Mesendoderm (in vitro differentiated cells): Measurements from ENCODE around the gene NGEF.

Source experiments
- DNase-seq: peaks from one replicate; pipeline ENCODE4 v3.0.0; 2013
- H2AK5ac ChIP-seq: 2 replicates; pipeline ENCODE4 v1.6.1; 2013; ENCODE audit warnings: low read length, inconsistent platforms
- H2BK120ac ChIP-seq: 2 replicates; pipeline ENCODE4 v1.6.1; 2013; ENCODE audit warnings: low read depth, mild to moderate bottlenecking, low read length, moderate library complexity, mixed read lengths
- H2BK15ac ChIP-seq: replicated peaks from 2 replicates; pipeline ENCODE4 v1.6.1; 2013; ENCODE audit warnings: low read depth, mild to moderate bottlenecking, moderate library complexity
- H2BK5ac ChIP-seq: 2 replicates; pipeline ENCODE4 v1.6.1; 2013; ENCODE audit warnings: low read length, inconsistent platforms
- H3K18ac ChIP-seq: 2 replicates; pipeline ENCODE4 v1.6.1; 2013; ENCODE audit warnings: mild to moderate bottlenecking, low read length, mixed read lengths
- H3K23ac ChIP-seq: one replicate; pipeline ENCODE4 v1.6.1; 2013; ENCODE audit warnings: low read length
- H3K27ac ChIP-seq: 2 replicates; pipeline ENCODE4 v1.5.1; 2013; ENCODE audit warnings: low read depth, mild to moderate bottlenecking, inconsistent platforms, low read length, moderate library complexity
- H3K27me3 ChIP-seq: 2 replicates; pipeline ENCODE4 v1.6.1; 2013; ENCODE audit warnings: low read length, control low read depth, mild to moderate bottlenecking, inconsistent platforms; ENCODE audit not compliant: insufficient read depth, poor library complexity
- H3K36me3 ChIP-seq: 2 replicates; pipeline ENCODE4 v1.6.1; 2013; ENCODE audit warnings: low read length, inconsistent platforms; ENCODE audit not compliant: control insufficient read depth, insufficient read depth
- H3K4ac ChIP-seq: one replicate; pipeline ENCODE4 v1.6.1; 2013; ENCODE audit warnings: low read depth, mild to moderate bottlenecking, low read length, moderate library complexity
- H3K4me1 ChIP-seq: 2 replicates; pipeline ENCODE4 v1.6.1; 2013; ENCODE audit warnings: low read depth, low read length, inconsistent platforms; ENCODE audit not compliant: control insufficient read depth
- H3K4me2 ChIP-seq: 2 replicates; pipeline ENCODE4 v1.6.1; 2013; ENCODE audit warnings: low read length
- H3K4me3 ChIP-seq: 2 replicates; pipeline ENCODE4 v1.5.1; 2013; ENCODE audit warnings: mild to moderate bottlenecking, low read length
- H3K56ac ChIP-seq: one replicate; pipeline ENCODE4 v1.6.1; 2013; ENCODE audit warnings: low read length
- H3K79me1 ChIP-seq: 2 replicates; pipeline ENCODE4 v1.6.1; 2013; ENCODE audit warnings: low read length, inconsistent platforms
- H3K79me2 ChIP-seq: 2 replicates; pipeline ENCODE4 v1.6.1; 2013; ENCODE audit warnings: mild to moderate bottlenecking, low read length; ENCODE audit not compliant: control insufficient read depth, insufficient read depth
- H3K9ac ChIP-seq: 2 replicates; pipeline ENCODE4 v1.6.1; 2013; ENCODE audit warnings: low read length, inconsistent platforms
- H4K5ac ChIP-seq: one replicate; pipeline ENCODE4 v1.6.1; 2013; ENCODE audit warnings: low read length
- H4K8ac ChIP-seq: one replicate; pipeline ENCODE4 v1.6.1; 2013; ENCODE audit warnings: low read depth, mild to moderate bottlenecking, control low read depth, low read length, moderate library complexity
- WGBS: extraction: QIAGEN DNeasy Blood & Tissue Kit; methylation state at CpG from one replicate; pipeline ENCODE4 v1.1.7; 2013; ENCODE audit warnings: low lambda C conversion rate, missing lambda C conversion rate; ENCODE audit not compliant: insufficient coverage; ENCODE audit errors: extremely low coverage; 5-methylcytosine and 5-hydroxymethylcytosine counted together

Gene NGEF

DNA sequence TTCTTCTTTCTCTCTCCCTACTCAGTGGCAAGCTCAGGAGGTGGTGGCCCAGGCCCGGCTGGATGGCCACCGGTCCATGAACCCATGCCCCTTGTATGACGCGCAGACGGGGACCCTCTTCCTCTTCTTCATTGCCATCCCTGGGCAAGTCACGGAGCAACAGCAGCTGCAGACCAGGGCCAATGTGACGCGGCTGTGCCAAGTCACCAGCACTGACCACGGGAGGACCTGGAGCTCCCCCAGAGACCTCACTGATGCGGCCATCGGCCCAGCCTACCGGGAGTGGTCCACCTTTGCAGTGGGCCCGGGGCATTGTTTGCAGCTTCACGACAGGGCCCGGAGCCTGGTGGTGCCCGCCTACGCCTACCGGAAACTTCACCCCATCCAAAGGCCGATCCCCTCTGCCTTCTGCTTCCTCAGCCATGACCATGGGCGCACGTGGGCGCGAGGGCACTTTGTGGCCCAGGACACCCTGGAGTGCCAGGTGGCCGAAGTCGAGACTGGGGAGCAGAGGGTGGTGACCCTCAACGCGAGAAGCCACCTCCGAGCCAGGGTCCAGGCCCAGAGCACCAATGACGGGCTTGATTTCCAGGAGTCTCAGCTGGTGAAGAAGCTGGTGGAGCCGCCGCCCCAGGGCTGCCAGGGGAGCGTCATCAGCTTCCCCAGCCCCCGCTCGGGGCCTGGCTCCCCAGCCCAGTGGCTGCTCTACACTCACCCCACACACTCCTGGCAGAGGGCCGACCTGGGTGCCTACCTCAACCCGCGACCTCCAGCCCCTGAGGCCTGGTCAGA, 21.2 kb upstream of the NGEF start:
- no peak overlapping the region for H2BK120ac ChIP-seq
- H2BK15ac ChIP-seq = no peak overlapping the region
- H3K4ac ChIP-seq = no peak overlapping the region
- H3K27ac ChIP-seq = no peak overlapping the region
- H2AK5ac ChIP-seq = no peak overlapping the region
- no peaks in the 10 kb centered on the region for H3K27me3 ChIP-seq
- H3K4me1 ChIP-seq = no peaks in the 10 kb centered on the region
- no CpG with 5 or more reads among the region's 37 CpGs for WGBS
- H3K4me3 ChIP-seq = no peak overlapping the region
- H3K79me2 ChIP-seq = no peaks in the 10 kb centered on the region
- H3K4me2 ChIP-seq = no peak overlapping the region
- H4K8ac ChIP-seq = no peak overlapping the region
- no peak overlapping the region for H3K23ac ChIP-seq
- H3K18ac ChIP-seq = no peak overlapping the region
- H2BK5ac ChIP-seq = no peak overlapping the region
- no peak for DNase-seq
- H3K36me3 ChIP-seq = no peaks in the 10 kb centered on the region
- no peak overlapping the region for H3K9ac ChIP-seq
- H3K79me1 ChIP-seq = no peaks in the 10 kb centered on the region
- no peak overlapping the region for H3K56ac ChIP-seq
- no peak overlapping the region for H4K5ac ChIP-seq

DNA sequence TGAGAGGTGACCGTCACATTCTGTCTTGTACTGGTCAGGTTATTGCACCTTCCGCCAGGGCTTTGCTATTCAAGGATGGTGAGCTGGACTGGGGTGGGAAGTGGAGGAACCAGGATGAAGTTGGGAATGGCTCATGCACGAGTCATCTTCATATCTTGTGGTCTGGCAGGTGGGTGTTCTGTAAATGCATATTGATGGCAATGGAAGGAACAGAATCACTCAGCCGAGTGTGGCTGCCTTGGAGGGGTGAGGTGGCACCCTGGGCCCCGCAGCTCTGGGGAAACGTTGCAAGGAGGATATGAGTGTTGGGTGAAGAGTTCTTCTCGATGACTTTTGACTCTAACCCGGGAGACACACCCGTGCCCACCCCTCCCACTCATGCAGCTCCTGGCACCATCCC, 20.6 kb upstream of the NGEF start:
- Histone ChIP-seq H3K79me1 (no peaks in the 10 kb centered on the region), H2AK5ac (no peak overlapping the region), H3K79me2 (no peaks in the 10 kb centered on the region), H2BK5ac (no peak overlapping the region), H4K5ac (no peak overlapping the region), H3K4me3 (no peak overlapping the region), H2BK15ac (no peak overlapping the region), H3K4me2 (no peak overlapping the region), H3K4ac (no peak overlapping the region), H3K27me3 (no peaks in the 10 kb centered on the region), H3K23ac (no peak overlapping the region), H3K18ac (no peak overlapping the region), H3K9ac (no peak overlapping the region), H4K8ac (no peak overlapping the region), H3K4me1 (no peaks in the 10 kb centered on the region), H3K36me3 (no peaks in the 10 kb centered on the region), H3K56ac (no peak overlapping the region), H3K27ac (no peak overlapping the region), H2BK120ac (no peak overlapping the region)
- WGBS = no CpG with 5 or more reads among the region's 9 CpGs
- no peak for DNase-seq

DNA sequence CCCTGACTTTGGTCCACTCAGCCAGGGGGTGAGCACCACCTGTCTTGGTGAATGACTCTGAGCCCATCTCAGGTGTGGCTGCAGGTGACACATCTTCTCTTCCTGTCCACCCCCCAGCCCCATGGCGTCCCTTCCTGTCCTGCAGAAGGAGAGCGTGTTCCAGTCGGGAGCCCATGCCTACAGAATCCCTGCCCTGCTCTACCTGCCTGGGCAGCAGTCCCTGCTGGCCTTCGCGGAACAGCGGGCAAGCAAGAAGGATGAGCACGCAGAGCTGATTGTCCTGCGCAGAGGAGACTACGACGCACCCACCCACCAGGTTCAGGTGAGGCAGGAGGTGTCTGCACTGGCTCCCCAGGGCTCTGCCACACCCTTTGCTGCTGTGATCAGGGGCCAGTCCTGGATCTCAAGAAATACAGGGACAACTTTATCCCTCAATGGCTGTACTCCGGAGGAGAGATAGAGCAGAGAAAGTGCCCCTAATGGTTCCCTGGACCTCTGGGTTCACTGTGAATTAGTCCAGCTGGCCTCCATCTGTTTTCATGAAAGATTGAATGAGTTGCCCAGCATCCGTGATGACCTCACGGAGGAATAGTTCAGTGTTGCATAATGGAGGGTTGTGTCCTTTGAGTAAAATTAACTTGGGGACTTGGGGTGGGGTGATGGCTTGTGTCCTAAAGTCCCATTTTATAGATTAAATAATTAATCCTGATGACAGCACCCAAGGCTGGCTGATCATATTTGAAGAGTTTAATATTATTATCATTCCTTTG, 19.7 kb upstream of the NGEF start, which contains the start of gene NEU2:
Gene NEU2 (plus strand): TSS at position 122 of the 770 bp plus-strand sequence. CDS start 0 bp downstream, at position 122.
- Histone ChIP-seq H3K27me3 (no peaks in the 10 kb centered on the region), H2BK15ac (no peak within 1 kb of the TSS), H3K18ac (no peak within 1 kb of the TSS), H3K27ac (no peak within 1 kb of the TSS), H4K5ac (no peak within 1 kb of the TSS), H3K4me2 (no peak within 1 kb of the TSS), H2AK5ac (no peak within 1 kb of the TSS), H3K56ac (peak within 1 kb of the TSS; percentile 42), H3K79me2 (no peaks in the 10 kb centered on the region), H3K4ac (no peak within 1 kb of the TSS), H3K79me1 (no peaks in the 10 kb centered on the region), H3K36me3 (no peaks in the 10 kb centered on the region), H4K8ac (no peak within 1 kb of the TSS), H3K23ac (no peak within 1 kb of the TSS), H2BK5ac (no peak within 1 kb of the TSS), H3K9ac (no peak within 1 kb of the TSS), H3K4me3 (no peak within 1 kb of the TSS), H2BK120ac (no peak within 1 kb of the TSS), H3K4me1 (no peaks in the 10 kb centered on the region)
- no CpG with 5 or more reads among the region's 13 CpGs for WGBS
- DNase-seq = no peak

DNA sequence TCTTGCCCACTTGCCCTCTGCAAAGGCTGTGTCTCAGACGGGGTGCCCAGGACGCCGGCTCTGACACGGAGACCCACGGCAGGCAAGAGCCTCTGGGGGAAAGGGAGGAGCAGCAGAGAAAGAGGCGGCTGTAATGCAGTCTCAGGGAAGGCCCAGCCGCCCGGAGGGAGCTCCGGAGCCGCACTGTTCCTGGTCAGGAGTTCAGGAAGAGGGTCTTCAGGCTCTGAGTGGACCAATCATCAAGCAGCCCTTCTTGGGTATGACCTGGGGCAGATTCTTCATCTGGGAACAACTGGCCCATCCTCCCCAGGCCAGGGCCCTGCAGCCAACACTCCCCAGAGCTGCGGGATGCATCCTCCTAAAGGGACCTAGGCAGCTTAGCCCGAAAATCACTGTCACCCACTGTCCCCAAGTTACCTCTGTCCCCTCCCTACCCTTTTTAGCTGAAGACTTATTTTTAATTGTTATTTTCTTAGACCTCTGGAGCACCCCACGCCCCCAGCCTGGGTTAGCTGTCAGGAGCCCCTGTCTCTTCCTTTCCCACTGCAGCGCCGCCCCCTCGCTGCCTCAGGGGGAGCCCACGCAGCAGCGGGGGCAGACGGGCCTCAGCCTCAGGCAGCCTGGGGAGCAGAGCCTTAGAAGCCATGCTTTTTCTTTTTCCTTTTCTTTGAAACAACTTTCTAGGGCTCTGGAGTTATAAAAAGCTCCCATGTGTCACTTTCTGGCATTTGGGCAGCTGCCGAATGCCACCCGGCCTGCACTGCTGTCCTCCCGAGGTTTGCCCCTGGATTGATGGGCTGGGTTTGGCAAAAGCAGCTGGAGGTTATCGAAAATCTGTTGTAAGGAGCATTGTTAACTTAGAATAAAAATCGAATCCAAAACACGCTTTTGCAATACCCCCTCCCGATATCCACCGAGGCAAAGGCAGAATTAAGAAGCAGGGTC, 18.8 kb upstream of the NGEF start:
- Histone ChIP-seq H2AK5ac (no peak overlapping the region), H3K27ac (no peak overlapping the region), H2BK5ac (no peak overlapping the region), H3K79me2 (no peaks in the 10 kb centered on the region), H2BK15ac (no peak overlapping the region), H4K8ac (no peak overlapping the region), H3K4ac (no peak overlapping the region), H3K79me1 (no peaks in the 10 kb centered on the region), H3K18ac (no peak overlapping the region), H3K9ac (no peak overlapping the region), H3K56ac (peak overlapping the region; percentile 42), H4K5ac (no peak overlapping the region), H3K4me1 (no peaks in the 10 kb centered on the region), H3K23ac (no peak overlapping the region), H3K4me3 (no peak overlapping the region), H3K27me3 (no peaks in the 10 kb centered on the region), H3K4me2 (no peak overlapping the region), H3K36me3 (no peaks in the 10 kb centered on the region), H2BK120ac (no peak overlapping the region)
- no CpG with 5 or more reads among the region's 27 CpGs for WGBS
- no peak for DNase-seq

DNA sequence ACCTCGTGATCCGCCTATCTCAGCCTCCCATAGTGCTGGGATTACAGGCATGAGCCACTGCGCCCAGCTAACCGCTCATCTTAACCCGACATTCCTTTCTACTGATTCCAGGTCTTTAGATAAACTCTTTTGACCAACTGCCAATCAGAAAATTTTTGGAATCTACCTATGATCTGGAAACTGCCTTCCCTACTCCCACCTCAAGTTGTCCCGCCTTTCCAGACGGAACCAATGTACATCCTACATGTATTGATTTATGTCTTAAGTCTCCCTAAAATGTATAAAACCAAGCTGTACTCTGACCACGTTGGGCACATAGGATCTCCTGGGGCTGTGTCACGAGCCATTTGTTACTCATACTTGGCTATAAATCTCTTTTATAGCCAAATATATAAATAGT, 16.3 kb upstream of the NGEF start:
- H4K8ac ChIP-seq = no peak overlapping the region
- no peak overlapping the region for H3K9ac ChIP-seq
- no peak overlapping the region for H3K23ac ChIP-seq
- no peak overlapping the region for H2BK5ac ChIP-seq
- no peak overlapping the region for H3K18ac ChIP-seq
- H3K4me1 ChIP-seq = peaks cover 3% of the 10 kb centered on the region
- no peak overlapping the region for H4K5ac ChIP-seq
- H2AK5ac ChIP-seq = no peak overlapping the region
- no peak overlapping the region for H3K4me2 ChIP-seq
- H3K36me3 ChIP-seq = no peaks in the 10 kb centered on the region
- H2BK120ac ChIP-seq = no peak overlapping the region
- no peak overlapping the region for H3K4me3 ChIP-seq
- no peak overlapping the region for H3K4ac ChIP-seq
- no peak overlapping the region for H3K56ac ChIP-seq
- no peaks in the 10 kb centered on the region for H3K79me2 ChIP-seq
- H3K27ac ChIP-seq = no peak overlapping the region
- no peak overlapping the region for H2BK15ac ChIP-seq
- no peaks in the 10 kb centered on the region for H3K27me3 ChIP-seq
- H3K79me1 ChIP-seq = no peaks in the 10 kb centered on the region
- DNase-seq = no peak
- no CpG with 5 or more reads among the region's 9 CpGs for WGBS
